Uterine smooth muscle cell (primary cell): Measurements from ENCODE around the gene DGKH. TPM values are rescaled to one million over a fixed set of nuclear protein-coding genes. Genes with fewer than 3 reads are reported as not detected.

Experiments used
- total RNA-seq: library from RNA; depleted of rRNA; stranded (reverse); fragments of >200 nt; gene quantifications from 2 replicates; pipeline ENCODE4 v1.2.3, GENCODE V29; 2014

DGKH gene
- 12.5 and 18.7 TPM in 2 replicates for total RNA-seq

DNA sequence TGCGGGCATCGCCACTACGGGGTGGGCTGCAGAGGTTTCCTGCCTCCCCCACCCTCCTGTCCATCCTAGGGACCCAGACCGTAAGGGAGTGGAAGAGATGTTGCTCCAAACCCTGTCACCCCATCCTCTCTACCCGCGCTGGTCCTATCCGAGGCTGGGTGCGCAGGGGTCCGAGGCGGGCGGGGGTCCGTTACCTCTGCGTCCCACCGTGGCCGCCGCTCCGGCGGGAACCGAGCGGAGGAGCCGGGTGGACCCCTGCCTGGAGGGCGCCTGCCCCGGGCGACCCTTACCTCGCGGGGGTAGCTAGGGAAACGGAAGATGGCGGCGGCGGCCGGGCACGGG is at the start of gene DGKH:
TSS of gene DGKH (plus strand) at position 307 of the 342 bp plus-strand sequence. CDS start 126 bp downstream, outside the sequence.

DNA sequence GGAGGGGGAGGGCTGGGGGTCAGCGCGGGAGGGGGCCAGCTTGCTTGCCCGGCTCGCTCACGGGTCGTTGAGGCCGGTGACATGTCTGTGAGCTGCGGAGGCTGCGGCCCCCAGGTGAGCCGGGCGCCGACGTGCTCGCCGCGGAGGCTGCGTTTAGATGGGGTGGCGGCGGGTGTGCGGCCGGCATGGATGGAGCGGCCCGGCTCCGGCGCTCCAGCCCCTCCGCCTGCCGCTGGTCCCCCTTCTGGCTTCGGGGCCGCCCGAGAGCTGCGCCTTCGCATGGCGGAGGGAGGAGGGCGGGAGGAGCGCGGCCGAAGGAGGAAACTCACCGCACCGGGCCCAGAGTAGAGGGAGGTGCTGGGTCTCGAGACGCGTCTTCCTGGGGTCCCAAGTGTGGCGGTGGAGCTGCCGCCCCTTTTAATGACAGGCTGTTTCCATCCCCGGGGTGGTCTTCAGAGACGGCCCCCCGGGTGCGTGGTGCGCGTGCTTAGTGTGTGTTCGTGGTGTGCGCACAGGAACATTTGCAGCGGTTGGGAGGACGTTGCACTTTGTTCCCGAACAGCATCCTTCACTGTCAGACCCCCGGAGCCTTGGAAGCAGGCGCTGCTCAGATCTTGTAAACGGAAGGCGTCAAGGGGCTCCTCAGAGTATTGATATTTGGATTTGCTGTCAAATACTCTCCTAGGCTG is 223.8 kb downstream of the DGKH start, which contains the start of gene AKAP11:
TSS of gene AKAP11 (plus strand) at position 38 of the 689 bp plus-strand sequence. CDS start 14,197 bp downstream, outside the sequence.

Other genes with a start within 250 kb of the DGKH start
- 25.2 and 27.6 TPM in 2 replicates for gene VWA8, start 87.5 kb upstream of the DGKH start, total RNA-seq
- gene AKAP11, start 223.5 kb downstream of the DGKH start, total RNA-seq, result 35.6 and 36.1 TPM in 2 replicates